GM12878 (cell line): ENCODE data around the gene RPL29. TPM values are rescaled to one million over a fixed set of nuclear protein-coding genes. Genes with fewer than 3 reads are reported as not detected.

Experiments
- ATF2 ChIP-seq: IDR thresholded peaks from 2 replicates; pipeline ENCODE4 v1.6.1; 2012; ENCODE audit warnings: low read length, inconsistent platforms
- BACH1 ChIP-seq: fragments of 450-650 bp; IDR thresholded peaks from 2 replicates; pipeline ENCODE4 v1.6.1; 2017; ENCODE audit warnings: mild to moderate bottlenecking, borderline replicate concordance
- BHLHE40 ChIP-seq, 2 experiments: fragments of 450-650 bp in 1 of 2; IDR thresholded peaks; 2 replicates each; pipeline ENCODE4 v1.6.1; 2011 to 2017; ENCODE audit warnings: low read depth in 2 of 2, borderline replicate concordance in 1 of 2, improper control_type of control experiment in 1 of 2, low read length in 1 of 2, mild to moderate bottlenecking in 1 of 2
- CBFB ChIP-seq: IDR thresholded peaks from 2 replicates; pipeline ENCODE4 v1.6.1; 2016; ENCODE audit warnings: antibody characterized with exemption, low read depth
- CHD2 ChIP-seq: IDR thresholded peaks from 2 replicates; pipeline ENCODE4 v1.6.1; 2011; ENCODE audit warnings: low read depth, low read length, improper control_type of control experiment, borderline replicate concordance
- CREB1 ChIP-seq: IDR thresholded peaks from 2 replicates; pipeline ENCODE4 v1.6.1; 2012; ENCODE audit warnings: low read depth, mild to moderate bottlenecking, inconsistent platforms
- CREM ChIP-seq: IDR thresholded peaks from 2 replicates; pipeline ENCODE4 v1.6.1; 2014; ENCODE audit warnings: antibody characterized with exemption, low read depth
- CTCF ChIP-seq, 3 experiments: IDR thresholded peaks in 2 of 3; conservative IDR thresholded peaks in 1 of 3; 2 replicates each; pipeline ENCODE4 v1.5.1; 2011; ENCODE audit warnings: low read depth in 3 of 3, low read length in 3 of 3, mild to moderate bottlenecking in 3 of 3, control low read depth in 2 of 3, moderate library complexity in 2 of 3, inconsistent platforms in 1 of 3, mixed read lengths in 1 of 3; ENCODE audit not compliant: control insufficient read depth in 2 of 3, insufficient read depth in 1 of 3; ENCODE audit errors: extremely low read depth in 1 of 3
- DPF2 ChIP-seq: fragments of 450-650 bp; IDR thresholded peaks from 2 replicates; pipeline ENCODE4 v1.6.1; 2017; ENCODE audit warnings: mild to moderate bottlenecking
- E4F1 ChIP-seq: fragments of 450-650 bp; IDR thresholded peaks from 2 replicates; pipeline ENCODE4 v1.6.1; 2018; ENCODE audit warnings: borderline replicate concordance, mild to moderate bottlenecking; ENCODE audit not compliant: partially characterized antibody
- ETV6 ChIP-seq, 2 experiments: fragments of 450-650 bp in 1 of 2; IDR thresholded peaks in 1 of 2; conservative IDR thresholded peaks in 1 of 2; 2 replicates each; pipeline ENCODE4 v1.6.1; 2014; ENCODE audit warnings: antibody characterized with exemption in 1 of 2, borderline replicate concordance in 1 of 2, low read depth in 1 of 2, mild to moderate bottlenecking in 1 of 2, moderate library complexity in 1 of 2
- IKZF2 ChIP-seq, 2 experiments: fragments of 450-650 bp; IDR thresholded peaks; 2 replicates each; pipeline ENCODE4 v1.6.1; 2017; ENCODE audit warnings: mild to moderate bottlenecking in 2 of 2, moderate library complexity in 2 of 2
- JUNB ChIP-seq: IDR thresholded peaks from 2 replicates; pipeline ENCODE4 v1.6.1; 2016; ENCODE audit warnings: antibody characterized with exemption, mild to moderate bottlenecking
- LARP7 ChIP-seq: fragments of 450-650 bp; IDR thresholded peaks from 2 replicates; pipeline ENCODE4 v1.6.1; 2017; ENCODE audit warnings: mild to moderate bottlenecking
- PAX5 ChIP-seq: IDR thresholded peaks from 2 replicates; pipeline ENCODE4 v1.6.1; 2011; ENCODE audit warnings: low read depth, low read length, borderline replicate concordance
- PRDM15 ChIP-seq: fragments of 450-650 bp; formaldehyde crosslinking; IDR thresholded peaks from 2 replicates; pipeline ENCODE4 v1.4.0; 2020; ENCODE audit warnings: mild to moderate bottlenecking, moderate library complexity
- SUPT20H ChIP-seq: IDR thresholded peaks from 2 replicates; pipeline ENCODE4 v1.6.1; 2011; ENCODE audit warnings: low read depth, mild to moderate bottlenecking, low read length, moderate library complexity, borderline replicate concordance; ENCODE audit not compliant: control insufficient read depth
- WRNIP1 ChIP-seq: IDR thresholded peaks from 2 replicates; pipeline ENCODE4 v1.6.1; 2011; ENCODE audit warnings: low read depth, low read length, improper control_type of control experiment, borderline replicate concordance
- YY1 ChIP-seq: IDR thresholded peaks from 2 replicates; pipeline ENCODE4 v1.6.1; 2011; ENCODE audit warnings: low read depth, mild to moderate bottlenecking, low read length
- ZNF217 ChIP-seq: fragments of 450-650 bp; IDR thresholded peaks from 2 replicates; pipeline ENCODE4 v1.6.1; 2017; ENCODE audit warnings: antibody characterized with exemption, mild to moderate bottlenecking
- polyA plus RNA-seq, 11 experiments: library from polyadenylated mRNA; depleted of rRNA in 4 of 11; unstranded in 6 of 11; stranded (reverse) in 5 of 11; fragments of >200 nt; fragmentation: Nextera tagmentation in 4 of 11; fragmentation: Illumina TruSeq in 1 of 11; extraction: Ambion mirVana in 4 of 11; extraction: Trizol in 1 of 11; gene quantifications; 1 replicate in 1 of 11; 2 replicates in 10 of 11; pipeline versions ENCODE4 v1.2.1 to v1.2.3, GENCODE V29; 2011 to 2016; ENCODE audit warnings: inconsistent platforms in 2 of 11, missing spikeins in 2 of 11, low read depth in 1 of 11
- total RNA-seq, 4 experiments: library from RNA; depleted of rRNA in 3 of 4; stranded (reverse); fragments of >200 nt in 3 of 4; fragmentation: Illumina TruSeq in 1 of 4; extraction: Trizol in 1 of 4; gene quantifications; 2 replicates each; pipeline versions ENCODE4 v1.2.1 to v1.2.3, GENCODE V29; 2013 to 2021

The RPL29 gene
- total and polyA plus RNA-seq, 10 of the 15 experiments (the other 5 are each of a cell fraction or from before 2014, with no cell fraction given), result 1,053 to 2,477 (median 1,657) TPM

- TF ChIP-seq PRDM15 (CRISPR knock-in tag) (no peak), CREB1 (no peak), YY1 (no peak), BACH1 (peak; percentile 62; the same call in 1 of the 2 replicates), ZNF217 (no peak), E4F1 (no peak), IKZF2 (IDR thresholded peaks at IDR 0.05) (peak in 1 of 2 experiments; percentile 26; a peak in 1 of 4 replicates), JUNB (no peak), PAX5 (0 out of 2 replicates have a peak, but pooled peaks have one; percentile 36), SUPT20H (no peak), ATF2 (no peak), WRNIP1 (0 out of 2 replicates have a peak, but pooled peaks have one; percentile 49), CBFB (no peak), ETV6 (conservative IDR thresholded peaks at IDR 0.05 in 1 of 2, IDR thresholded peaks at IDR 0.05 in 1 of 2; ENCODE audit: borderline replicate concordance in 1 of 2, low read depth in 1 of 2) (no peak), LARP7 (0 out of 2 replicates have a peak, but pooled peaks have one; percentile 10), CHD2 (0 out of 2 replicates have a peak, but pooled peaks have one; percentile 26), DPF2 (no peak), CTCF (IDR thresholded peaks at IDR 0.05 in 2 of 3, conservative IDR thresholded peaks at IDR 0.05 in 1 of 3; ENCODE audit: control insufficient read depth in 2 of 3, extremely low read depth in 1 of 3, insufficient read depth in 1 of 3, low read depth in 3 of 3, low read length in 3 of 3) (peak; percentile 61 to 87 (median 73)), CREM (0 out of 2 replicates have a peak, but pooled peaks have one; percentile 21), BHLHE40 (IDR thresholded peaks at IDR 0.05; ENCODE audit: borderline replicate concordance in 1 of 2, low read depth in 2 of 2, low read length in 1 of 2) (peak; percentile 46 to 65; a peak in 3 of 4 replicates)
Observed at GRCh38 chr3:51982352-51982837, 13.3 kb downstream of the RPL29 start (continued).
